Endometrium (tissue), 2 donors: ENCODE data around the gene TTLL13.

Experiments
- FAIRE-seq: peaks from 2 replicates; lab custom pipeline; 2012; peaks lifted over from hg19 to GRCh38; lab: Jason Lieb, UNC
- donor health status: control.
- donor health status: control.

TTLL13 gene

GRCh38 chr15:90214553-90215196 is 34.7 kb upstream of the TTLL13 start:
- no peak for FAIRE-seq

- FAIRE-seq = no peak
These were observed 31.5 kb upstream of the TTLL13 start for GRCh38 chr15:90217671-90218394.

GRCh38 chr15:90219421-90220141 is 29.8 kb upstream of the TTLL13 start:
- FAIRE-seq = no peak

GRCh38 chr15:90221246-90221900 is 28.0 kb upstream of the TTLL13 start:
- no peak for FAIRE-seq

- no peak for FAIRE-seq
These were observed 26.8 kb upstream of the TTLL13 start for GRCh38 chr15:90222547-90222946.

GRCh38 chr15:90223441-90224165 is 25.8 kb upstream of the TTLL13 start:
- FAIRE-seq = no peak

GRCh38 chr15:90225047-90225446 is 24.3 kb upstream of the TTLL13 start:
- no peak for FAIRE-seq

GRCh38 chr15:90225504-90226234 is 23.7 kb upstream of the TTLL13 start:
- no peak for FAIRE-seq

- no peak for FAIRE-seq
These were observed 22.0 kb upstream of the TTLL13 start for GRCh38 chr15:90227336-90227735.

GRCh38 chr15:90227816-90228772 is 21.3 kb upstream of the TTLL13 start:
- no peak for FAIRE-seq

GRCh38 chr15:90228960-90229359 is 20.4 kb upstream of the TTLL13 start:
- no peak for FAIRE-seq

- FAIRE-seq = no peak
These were observed 19.3 kb upstream of the TTLL13 start for GRCh38 chr15:90230071-90230494.

- no peak for FAIRE-seq
These were observed 18.7 kb upstream of the TTLL13 start for GRCh38 chr15:90230610-90231009.

- no peak for FAIRE-seq
These were observed 18.0 kb upstream of the TTLL13 start for GRCh38 chr15:90231028-90232017.

- no peak for FAIRE-seq
These were observed 17.2 kb upstream of the TTLL13 start for GRCh38 chr15:90232196-90232595.

- FAIRE-seq = no peak
These were observed 16.4 kb upstream of the TTLL13 start for GRCh38 chr15:90232941-90233386.

GRCh38 chr15:90233387-90234095 is 15.8 kb upstream of the TTLL13 start, which contains the start of gene CIB1:
Gene CIB1 (minus strand): TSS chr15:90233941. CDS start chr15:90233885, 56 bp downstream.
- no peak for FAIRE-seq
